ENCODE results near the gene KIF26B.

- no peak for TF ChIP-seq TAF1 (IDR thresholded peaks at IDR 0.05; ENCODE audit: low read depth, low read length)
- TF ChIP-seq POLR2A (IDR thresholded peaks at IDR 0.05; ENCODE audit: low read depth, low read length), result no peak
- no peak for TF ChIP-seq POLR2AphosphoS5 (IDR thresholded peaks at IDR 0.05; ENCODE audit: low read depth, low read length)
Observed at GRCh38 chr1:245503548-245503947, 348.8 kb downstream of the KIF26B start.
